Vagina (tissue), 2 donors: ENCODE measurements around the gene MRGPRE.

Experiments
- POLR2A ChIP-seq, 2 donors: fragments of 450-650 bp; IDR thresholded peaks; one replicate each; pipeline ENCODE4 v1.6.1; 2017; ENCODE audit warnings: antibody characterized with exemption in 2 of 2, mild to moderate bottlenecking in 2 of 2, moderate library complexity in 2 of 2
- TF ChIP-seq, protein P1 (sequence below), 3 experiments: fragments of 450-650 bp in 2 of 3; fragments of 200-600 bp in 1 of 3; sonication (generic) in 1 of 3; IDR thresholded peaks; one replicate each; pipeline ENCODE4 v1.5.1; 2017 to 2019; ENCODE audit warnings: antibody characterized with exemption in 3 of 3, mild to moderate bottlenecking in 2 of 3, moderate library complexity in 2 of 3

DNA sequence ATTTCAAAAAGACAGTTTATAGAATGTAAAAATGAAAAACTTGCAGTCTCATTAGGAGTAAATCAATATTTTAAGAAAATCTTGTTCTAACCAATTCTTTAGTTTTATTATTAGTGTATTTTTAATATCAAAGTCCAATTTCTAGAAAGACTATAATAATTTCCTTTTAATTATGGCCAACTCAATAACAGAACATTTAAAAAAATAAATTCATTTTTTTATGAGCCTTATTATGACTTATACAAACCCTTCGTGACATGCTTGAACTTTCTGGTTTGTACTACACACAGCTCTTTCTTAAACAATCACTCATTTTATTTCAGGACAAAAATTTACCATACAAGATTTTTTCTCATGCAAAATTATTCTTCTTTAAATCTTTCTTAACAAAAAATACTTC is 11.7 kb upstream of the MRGPRE start:
- TF ChIP-seq POLR2A (IDR thresholded peaks at IDR 0.05) = no peak
- TF ChIP-seq, protein P1, sequence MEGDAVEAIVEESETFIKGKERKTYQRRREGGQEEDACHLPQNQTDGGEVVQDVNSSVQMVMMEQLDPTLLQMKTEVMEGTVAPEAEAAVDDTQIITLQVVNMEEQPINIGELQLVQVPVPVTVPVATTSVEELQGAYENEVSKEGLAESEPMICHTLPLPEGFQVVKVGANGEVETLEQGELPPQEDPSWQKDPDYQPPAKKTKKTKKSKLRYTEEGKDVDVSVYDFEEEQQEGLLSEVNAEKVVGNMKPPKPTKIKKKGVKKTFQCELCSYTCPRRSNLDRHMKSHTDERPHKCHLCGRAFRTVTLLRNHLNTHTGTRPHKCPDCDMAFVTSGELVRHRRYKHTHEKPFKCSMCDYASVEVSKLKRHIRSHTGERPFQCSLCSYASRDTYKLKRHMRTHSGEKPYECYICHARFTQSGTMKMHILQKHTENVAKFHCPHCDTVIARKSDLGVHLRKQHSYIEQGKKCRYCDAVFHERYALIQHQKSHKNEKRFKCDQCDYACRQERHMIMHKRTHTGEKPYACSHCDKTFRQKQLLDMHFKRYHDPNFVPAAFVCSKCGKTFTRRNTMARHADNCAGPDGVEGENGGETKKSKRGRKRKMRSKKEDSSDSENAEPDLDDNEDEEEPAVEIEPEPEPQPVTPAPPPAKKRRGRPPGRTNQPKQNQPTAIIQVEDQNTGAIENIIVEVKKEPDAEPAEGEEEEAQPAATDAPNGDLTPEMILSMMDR (IDR thresholded peaks at IDR 0.05) = no peak
